ENCODE measurements around the gene SLC7A14.

Gene SLC7A14

GRCh38 chr3:170623524-170623923 is 37.6 kb upstream of the SLC7A14 start:
- no peak for DNase-seq (ENCODE audit: low read depth)
- no peak for TF ChIP-seq CTCF (IDR thresholded peaks at IDR 0.05; ENCODE audit: low read depth, low read length, missing control alignments)
- H3K4me3 ChIP-seq (ENCODE audit: low read depth, low read length), result no peak overlapping the region

- no peak for TF ChIP-seq CTCF (IDR thresholded peaks at IDR 0.05; ENCODE audit: low read depth, low read length, missing control alignments)
- H3K4me3 ChIP-seq (ENCODE audit: low read depth, low read length), result no peak overlapping the region
- DNase-seq (ENCODE audit: low read depth), result no peak
Measured at GRCh38 chr3:170622369-170623159, 36.7 kb upstream of the SLC7A14 start.

- DNase-seq (ENCODE audit: low read depth), result no peak
- TF ChIP-seq CTCF (IDR thresholded peaks at IDR 0.05; ENCODE audit: low read depth, low read length, missing control alignments), result no peak
- no peak overlapping the region for H3K4me3 ChIP-seq (ENCODE audit: low read depth, low read length)
Measured at GRCh38 chr3:170621256-170621655, 35.4 kb upstream of the SLC7A14 start.

GRCh38 chr3:170614214-170614966 is 28.5 kb upstream of the SLC7A14 start:
- TF ChIP-seq CTCF (IDR thresholded peaks at IDR 0.05; ENCODE audit: low read depth, low read length, missing control alignments), result no peak
- no peak for DNase-seq (ENCODE audit: low read depth)
- no peak overlapping the region for H3K4me3 ChIP-seq (ENCODE audit: low read depth, low read length)

GRCh38 chr3:170611751-170612150 is 25.9 kb upstream of the SLC7A14 start:
- H3K4me3 ChIP-seq (ENCODE audit: low read depth, low read length), result no peak overlapping the region
- no peak for TF ChIP-seq CTCF (IDR thresholded peaks at IDR 0.05; ENCODE audit: low read depth, low read length, missing control alignments)
- DNase-seq (ENCODE audit: low read depth), result no peak

- no peak for TF ChIP-seq CTCF (IDR thresholded peaks at IDR 0.05; ENCODE audit: low read depth, low read length, missing control alignments)
- no peak for DNase-seq (ENCODE audit: low read depth)
- no peak overlapping the region for H3K4me3 ChIP-seq (ENCODE audit: low read depth, low read length)
Measured at GRCh38 chr3:170610321-170610884, 24.5 kb upstream of the SLC7A14 start.

Measured in GM12864 (cell line).